RWPE1 (cell line): ENCODE measurements around the gene GAS2L2.

Source experiments
- CTCF ChIA-PET: fragments of 350-600 bp; sonication (Branson Sonifier 250); formaldehyde crosslinking; extraction: SDS; loops from one replicate; lab custom pipeline; 2021; lab: Yijun Ruan, JAX
- POLR2A ChIA-PET: fragments of 400-600 bp; formaldehyde crosslinking; extraction: SDS; loops from one replicate; lab custom pipeline; 2020; ENCODE audit warnings: antibody characterized with exemption; ENCODE audit not compliant: low non-redundant PET; lab: Yijun Ruan, JAX
- DNase-seq: peaks from one replicate; pipeline ENCODE4 v3.0.0; 2012; ENCODE audit warnings: low spot score
- H3K27ac ChIP-seq: fragments of 450-650 bp; 2 replicates; pipeline ENCODE4 v1.5.1; 2017
- CTCF ChIP-seq: fragments of 450-650 bp; conservative IDR thresholded peaks from 2 replicates; pipeline ENCODE4 v1.5.1; 2017; ENCODE audit warnings: low read depth, mild to moderate bottlenecking

GAS2L2 gene

DNA sequence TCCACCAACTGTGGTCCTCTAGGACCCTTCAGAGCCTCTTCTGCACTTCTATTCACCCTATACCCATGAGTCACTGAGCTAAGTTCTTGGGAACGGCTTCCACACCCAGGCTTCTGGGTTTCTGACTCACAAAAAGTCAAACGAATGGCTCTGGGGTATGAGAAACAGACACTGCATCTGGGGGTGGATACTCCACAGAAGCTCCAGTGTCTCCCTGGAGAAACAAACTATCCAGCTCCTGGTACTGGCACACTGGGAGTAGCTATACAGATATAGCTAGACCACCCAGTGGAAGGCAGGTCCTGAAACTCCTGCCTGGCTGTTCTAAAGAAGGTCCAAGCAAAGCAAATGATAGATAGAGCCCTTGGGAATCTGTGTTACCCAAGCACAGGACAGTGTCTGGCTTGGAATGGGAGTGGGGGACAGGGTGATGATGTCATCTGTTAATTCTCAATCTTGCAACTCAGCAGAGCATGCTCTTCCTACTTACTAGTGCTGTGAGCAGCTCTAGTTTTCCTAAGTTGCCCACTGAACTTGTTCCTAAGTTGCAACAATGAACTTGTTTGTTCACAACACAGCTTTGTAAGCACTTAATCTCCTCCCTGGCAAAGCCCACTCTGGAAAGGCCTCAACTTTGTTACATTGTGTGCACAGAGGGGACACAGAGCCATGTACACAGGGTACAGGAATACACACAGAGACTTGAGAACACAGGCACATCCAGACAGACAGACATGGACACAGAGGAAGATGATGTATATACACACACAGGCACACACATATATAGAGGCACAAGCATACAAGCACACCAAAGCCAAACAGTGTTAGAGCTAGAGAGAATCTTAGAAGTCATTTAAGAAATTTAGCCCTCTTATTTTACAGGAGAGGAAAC lies 35.7 kb upstream of the GAS2L2 start:
- no peak for TF ChIP-seq CTCF
- peak overlapping the region; percentile 82 for H3K27ac ChIP-seq
- CTCF ChIA-PET: interaction anchor here (0.8 kb wide), 1 partner anchor 18 kb away, joined by 4 read pairs; no protein-coding TSS in a partner anchor
- peak; percentile 89 for DNase-seq
- POLR2A ChIA-PET: interaction anchor here (0.7 kb wide), 1 partner anchor 8 kb away, joined by 3 read pairs; no protein-coding TSS in a partner anchor

DNA sequence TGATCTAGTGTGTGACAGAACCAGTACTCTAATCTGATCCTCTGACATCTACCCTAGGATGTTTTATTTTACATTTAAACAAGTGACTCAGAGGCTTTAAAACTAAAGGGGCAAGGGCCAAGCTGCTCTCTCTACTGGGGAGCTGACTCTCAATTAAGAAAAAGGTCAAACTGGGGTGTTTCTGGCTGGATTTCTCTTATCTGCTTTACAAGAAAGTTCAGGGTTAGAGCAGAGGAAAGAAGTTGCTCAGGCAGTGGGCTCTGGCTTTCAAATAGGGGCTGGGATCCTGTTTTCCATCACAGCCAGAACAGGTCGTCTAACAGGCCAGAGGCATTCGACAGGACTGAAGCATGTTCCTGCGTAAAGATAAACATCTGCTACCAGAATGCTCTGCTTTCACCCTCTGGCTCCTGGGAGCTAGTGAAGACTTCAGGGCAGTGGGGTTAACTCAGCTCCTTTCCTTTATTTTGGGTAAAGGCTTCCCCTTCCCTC lies 33.9 kb upstream of the GAS2L2 start:
- no peak for TF ChIP-seq CTCF
- POLR2A ChIA-PET: interaction anchor here (0.6 kb wide), 1 partner anchor 199 kb away, joined by 4 read pairs; no protein-coding TSS in a partner anchor
- peak overlapping the region; percentile 82 for H3K27ac ChIP-seq
- CTCF ChIA-PET: interaction anchor here (0.6 kb wide), 1 partner anchor 362 kb away, joined by 3 read pairs; no protein-coding TSS in a partner anchor
- no peak for DNase-seq

GRCh38 chr17:35784895-35785294 lies 31.9 kb upstream of the GAS2L2 start:
- peak; percentile 98 for DNase-seq
- ChIA-PET POLR2A (interaction anchor here (0.9 to 1.0 kb wide), 2 partner anchors 10 to 24 kb away, joined by 3 to 7 read pairs; partner anchors contain the start of gene TAF15), CTCF (interaction anchor here (1.0 to 2.4 kb wide), 3 partner anchors 15 to 21 kb away, joined by 4 to 15 read pairs (median 7); no protein-coding TSS in a partner anchor)
- peak overlapping the region; percentile 98 for H3K27ac ChIP-seq
- no peak for TF ChIP-seq CTCF

DNA sequence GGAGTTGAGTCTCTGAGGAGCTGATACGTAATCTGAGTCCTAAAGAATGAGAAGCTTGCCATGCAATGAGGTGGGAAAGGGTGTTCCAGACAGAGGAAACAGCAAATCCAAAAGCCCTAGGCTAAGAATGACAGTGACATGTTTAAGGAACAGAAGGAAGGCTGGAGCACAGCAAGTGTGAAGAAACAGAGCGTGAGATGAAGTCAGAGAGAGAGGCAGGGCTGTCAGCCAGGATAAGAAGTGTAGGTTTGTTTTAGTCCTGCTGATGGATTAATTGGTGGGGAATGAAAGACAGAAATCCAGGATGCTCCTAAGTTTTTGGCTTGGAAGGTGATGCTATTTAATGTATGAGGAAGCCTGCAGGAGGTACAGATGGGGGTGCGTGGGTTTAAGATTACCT lies 27.9 kb upstream of the GAS2L2 start:
- peak overlapping the region; percentile 64 for H3K27ac ChIP-seq
- no peak for DNase-seq
- CTCF ChIA-PET: interaction anchor here (0.6 to 1.6 kb wide), 5 partner anchors 17 to 33 kb away, joined by 4 to 6 read pairs (median 5); partner anchors contain the start of gene TAF15
- POLR2A ChIA-PET: interaction anchor here (0.6 kb wide), 1 partner anchor 8 kb away, joined by 3 read pairs; no protein-coding TSS in a partner anchor
- TF ChIP-seq CTCF: no peak

DNA sequence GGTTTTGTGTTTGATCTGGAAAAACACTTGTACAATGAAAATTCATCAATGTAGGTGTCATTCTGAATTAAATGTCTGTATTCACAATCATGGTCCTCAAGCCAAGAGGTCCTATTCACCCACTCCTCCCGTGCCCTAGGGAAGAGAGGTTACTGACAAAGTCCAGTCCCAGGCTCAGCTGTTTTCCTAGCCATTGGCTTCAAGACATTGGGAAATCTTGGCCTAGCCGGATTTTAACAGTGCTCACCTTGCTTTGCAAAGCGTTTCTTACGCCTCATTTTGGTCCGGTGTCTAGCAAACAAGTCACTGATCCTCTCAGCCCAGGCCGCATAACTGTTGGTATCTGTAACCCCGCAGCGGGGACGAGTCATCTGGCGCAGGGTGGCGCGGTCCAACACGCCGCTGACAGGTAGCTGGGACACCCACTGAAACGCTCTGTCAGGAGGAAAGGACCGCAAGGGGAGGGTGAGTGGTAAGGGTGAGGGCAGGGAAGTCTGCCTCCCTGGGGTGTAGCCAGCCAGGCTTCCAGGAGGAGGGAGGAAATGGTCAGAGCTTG lies 25.7 kb upstream of the GAS2L2 start:
- H3K27ac ChIP-seq: peak overlapping the region; percentile 97
- no peak for DNase-seq
- CTCF ChIA-PET: interaction anchor here (0.9 to 1.0 kb wide), 2 partner anchors 14 to 15 kb away, joined by 4 to 5 read pairs; no protein-coding TSS in a partner anchor
- POLR2A ChIA-PET: no interaction called here
- TF ChIP-seq CTCF: no peak

GRCh38 chr17:35775583-35775982 lies 22.5 kb upstream of the GAS2L2 start:
- TF ChIP-seq CTCF: no peak
- no peak for DNase-seq
- H3K27ac ChIP-seq: peak overlapping the region; percentile 98
- ChIA-PET CTCF (interaction anchor here (0.6 to 0.7 kb wide), 2 partner anchors 25 to 30 kb away, joined by 3 read pairs; no protein-coding TSS in a partner anchor), POLR2A (interaction anchor here (0.6 kb wide), 1 partner anchor 828 kb away, joined by 3 read pairs; no protein-coding TSS in a partner anchor)
